Neural progenitor cell (in vitro differentiated cells): ENCODE results near the gene UFL1.

Experiments used
- EZH2 ChIP-seq: fragments of 200-600 bp; sonication (generic); IDR thresholded peaks from 2 replicates; pipeline ENCODE4 v1.6.1; 2017; ENCODE audit warnings: antibody characterized with exemption, mild to moderate bottlenecking, moderate library complexity
- EZH2phosphoT487 ChIP-seq: fragments of 200-600 bp; sonication (generic); IDR thresholded peaks from 2 replicates; pipeline ENCODE4 v1.6.1; 2017; ENCODE audit warnings: antibody characterized with exemption
- TF ChIP-seq, protein P1 (sequence below): fragments of 200-600 bp; sonication (generic); IDR thresholded peaks from 2 replicates; pipeline ENCODE4 v1.5.1; 2017; ENCODE audit warnings: antibody characterized with exemption, mild to moderate bottlenecking

DNA sequence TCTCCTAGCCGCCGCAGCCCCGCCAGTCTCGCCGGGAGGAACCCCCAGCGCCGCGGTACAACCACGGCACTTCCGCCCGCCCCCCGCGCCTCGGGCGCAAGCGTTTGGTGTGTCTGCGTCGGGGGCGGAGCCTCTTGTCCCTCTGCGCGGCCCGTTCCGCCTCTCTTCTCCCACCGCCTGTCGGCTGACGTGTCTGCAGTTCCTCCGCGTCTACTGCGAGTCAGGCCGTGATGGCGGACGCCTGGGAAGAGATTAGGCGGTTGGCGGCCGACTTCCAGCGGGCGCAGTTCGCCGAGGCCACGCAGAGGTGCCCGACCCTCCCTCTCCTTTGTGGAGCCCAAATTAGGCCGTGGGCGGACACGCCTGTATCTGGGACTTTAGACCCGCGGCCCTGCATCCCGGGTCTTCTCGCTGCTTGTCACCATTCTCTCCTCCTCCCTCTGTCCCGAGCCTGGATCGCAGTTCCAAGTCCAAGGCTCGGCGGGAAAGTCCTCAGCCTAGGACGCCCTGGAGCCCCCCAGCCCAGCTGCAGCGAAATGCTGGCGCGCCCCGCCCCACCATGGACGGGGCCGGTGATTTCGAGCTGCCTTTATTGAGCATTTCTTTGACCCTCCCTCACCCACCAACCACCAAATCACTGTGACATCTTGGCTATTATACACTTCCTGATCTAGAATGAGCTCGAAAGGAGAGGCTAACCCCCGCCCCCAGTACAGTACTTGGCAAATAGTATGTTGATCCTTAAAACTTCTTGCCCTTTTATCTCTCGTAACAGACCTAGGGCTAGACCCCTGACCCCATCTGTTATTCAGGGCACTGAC lies at the start of gene UFL1:
- TF ChIP-seq EZH2 (no peak), EZH2phosphoT487 (no peak)
- TF ChIP-seq, protein P1, sequence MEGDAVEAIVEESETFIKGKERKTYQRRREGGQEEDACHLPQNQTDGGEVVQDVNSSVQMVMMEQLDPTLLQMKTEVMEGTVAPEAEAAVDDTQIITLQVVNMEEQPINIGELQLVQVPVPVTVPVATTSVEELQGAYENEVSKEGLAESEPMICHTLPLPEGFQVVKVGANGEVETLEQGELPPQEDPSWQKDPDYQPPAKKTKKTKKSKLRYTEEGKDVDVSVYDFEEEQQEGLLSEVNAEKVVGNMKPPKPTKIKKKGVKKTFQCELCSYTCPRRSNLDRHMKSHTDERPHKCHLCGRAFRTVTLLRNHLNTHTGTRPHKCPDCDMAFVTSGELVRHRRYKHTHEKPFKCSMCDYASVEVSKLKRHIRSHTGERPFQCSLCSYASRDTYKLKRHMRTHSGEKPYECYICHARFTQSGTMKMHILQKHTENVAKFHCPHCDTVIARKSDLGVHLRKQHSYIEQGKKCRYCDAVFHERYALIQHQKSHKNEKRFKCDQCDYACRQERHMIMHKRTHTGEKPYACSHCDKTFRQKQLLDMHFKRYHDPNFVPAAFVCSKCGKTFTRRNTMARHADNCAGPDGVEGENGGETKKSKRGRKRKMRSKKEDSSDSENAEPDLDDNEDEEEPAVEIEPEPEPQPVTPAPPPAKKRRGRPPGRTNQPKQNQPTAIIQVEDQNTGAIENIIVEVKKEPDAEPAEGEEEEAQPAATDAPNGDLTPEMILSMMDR: peak; percentile 23
